Mesendoderm (in vitro differentiated cells): Measurements from ENCODE around the gene PHC3.

Experiments used
- DNase-seq: peaks from one replicate; pipeline ENCODE4 v3.0.0; 2013
- H2AK5ac ChIP-seq: 2 replicates; pipeline ENCODE4 v1.6.1; 2013; ENCODE audit warnings: low read length, inconsistent platforms
- H2BK120ac ChIP-seq: 2 replicates; pipeline ENCODE4 v1.6.1; 2013; ENCODE audit warnings: low read depth, mild to moderate bottlenecking, low read length, moderate library complexity, mixed read lengths
- H2BK15ac ChIP-seq: replicated peaks from 2 replicates; pipeline ENCODE4 v1.6.1; 2013; ENCODE audit warnings: low read depth, mild to moderate bottlenecking, moderate library complexity
- H2BK5ac ChIP-seq: 2 replicates; pipeline ENCODE4 v1.6.1; 2013; ENCODE audit warnings: low read length, inconsistent platforms
- H3K18ac ChIP-seq: 2 replicates; pipeline ENCODE4 v1.6.1; 2013; ENCODE audit warnings: mild to moderate bottlenecking, low read length, mixed read lengths
- H3K23ac ChIP-seq: one replicate; pipeline ENCODE4 v1.6.1; 2013; ENCODE audit warnings: low read length
- H3K27ac ChIP-seq: 2 replicates; pipeline ENCODE4 v1.5.1; 2013; ENCODE audit warnings: low read depth, mild to moderate bottlenecking, inconsistent platforms, low read length, moderate library complexity
- H3K27me3 ChIP-seq: 2 replicates; pipeline ENCODE4 v1.6.1; 2013; ENCODE audit warnings: low read length, control low read depth, mild to moderate bottlenecking, inconsistent platforms; ENCODE audit not compliant: insufficient read depth, poor library complexity
- H3K36me3 ChIP-seq: 2 replicates; pipeline ENCODE4 v1.6.1; 2013; ENCODE audit warnings: low read length, inconsistent platforms; ENCODE audit not compliant: control insufficient read depth, insufficient read depth
- H3K4ac ChIP-seq: one replicate; pipeline ENCODE4 v1.6.1; 2013; ENCODE audit warnings: low read depth, mild to moderate bottlenecking, low read length, moderate library complexity
- H3K4me1 ChIP-seq: 2 replicates; pipeline ENCODE4 v1.6.1; 2013; ENCODE audit warnings: low read depth, low read length, inconsistent platforms; ENCODE audit not compliant: control insufficient read depth
- H3K4me2 ChIP-seq: 2 replicates; pipeline ENCODE4 v1.6.1; 2013; ENCODE audit warnings: low read length
- H3K4me3 ChIP-seq: 2 replicates; pipeline ENCODE4 v1.5.1; 2013; ENCODE audit warnings: mild to moderate bottlenecking, low read length
- H3K56ac ChIP-seq: one replicate; pipeline ENCODE4 v1.6.1; 2013; ENCODE audit warnings: low read length
- H3K79me1 ChIP-seq: 2 replicates; pipeline ENCODE4 v1.6.1; 2013; ENCODE audit warnings: low read length, inconsistent platforms
- H3K79me2 ChIP-seq: 2 replicates; pipeline ENCODE4 v1.6.1; 2013; ENCODE audit warnings: mild to moderate bottlenecking, low read length; ENCODE audit not compliant: control insufficient read depth, insufficient read depth
- H3K9ac ChIP-seq: 2 replicates; pipeline ENCODE4 v1.6.1; 2013; ENCODE audit warnings: low read length, inconsistent platforms
- H4K5ac ChIP-seq: one replicate; pipeline ENCODE4 v1.6.1; 2013; ENCODE audit warnings: low read length
- H4K8ac ChIP-seq: one replicate; pipeline ENCODE4 v1.6.1; 2013; ENCODE audit warnings: low read depth, mild to moderate bottlenecking, control low read depth, low read length, moderate library complexity
- WGBS: extraction: QIAGEN DNeasy Blood & Tissue Kit; methylation state at CpG from one replicate; pipeline ENCODE4 v1.1.7; 2013; ENCODE audit warnings: low lambda C conversion rate, missing lambda C conversion rate; ENCODE audit not compliant: insufficient coverage; ENCODE audit errors: extremely low coverage; 5-methylcytosine and 5-hydroxymethylcytosine counted together

The PHC3 gene

DNA sequence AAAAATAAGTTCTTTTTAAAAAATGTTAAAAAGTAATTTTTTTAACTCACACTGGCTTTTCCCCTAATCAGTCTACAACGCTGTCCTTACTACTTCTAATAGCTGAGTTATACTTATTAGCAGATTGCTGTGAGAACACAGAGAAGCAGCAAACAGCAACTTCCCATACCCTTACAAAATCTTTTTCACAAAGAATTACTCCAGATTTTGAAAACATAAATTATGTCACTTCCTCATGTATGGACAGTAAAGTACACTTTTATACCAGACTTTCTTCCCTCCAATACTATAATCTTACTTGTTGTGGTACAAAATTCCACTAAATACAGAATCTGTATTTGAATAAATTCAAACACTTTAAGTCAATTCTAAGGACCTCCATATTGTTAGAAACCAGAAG, 2.1 kb downstream of the PHC3 start:
- Histone ChIP-seq H2BK5ac (no peak overlapping the region), H3K27ac (no peak overlapping the region), H3K23ac (no peak overlapping the region), H4K5ac (no peak overlapping the region), H3K18ac (no peak overlapping the region), H3K79me2 (peaks cover 12% of the 10 kb centered on the region), H3K56ac (no peak overlapping the region), H2BK120ac (no peak overlapping the region), H3K4me1 (peaks cover 4% of the 10 kb centered on the region), H4K8ac (no peak overlapping the region), H3K4me3 (no peak overlapping the region), H3K27me3 (no peaks in the 10 kb centered on the region), H3K9ac (no peak overlapping the region), H3K36me3 (no peaks in the 10 kb centered on the region), H3K79me1 (peaks cover 4% of the 10 kb centered on the region), H2BK15ac (no peak overlapping the region), H3K4me2 (no peak overlapping the region), H3K4ac (no peak overlapping the region), H2AK5ac (no peak overlapping the region)
- WGBS, result no CpG with 5 or more reads among the region's 1 CpG
- DNase-seq, result no peak

- no peak overlapping the region for H2AK5ac ChIP-seq
- H3K56ac ChIP-seq, result no peak overlapping the region
- H3K23ac ChIP-seq, result no peak overlapping the region
- H3K79me1 ChIP-seq, result peaks cover 4% of the 10 kb centered on the region
- H3K36me3 ChIP-seq, result no peaks in the 10 kb centered on the region
- H3K18ac ChIP-seq, result no peak overlapping the region
- no peak overlapping the region for H3K27ac ChIP-seq
- no peak overlapping the region for H3K4me2 ChIP-seq
- H3K4me1 ChIP-seq, result peaks cover 4% of the 10 kb centered on the region
- H3K79me2 ChIP-seq, result peaks cover 12% of the 10 kb centered on the region
- no peaks in the 10 kb centered on the region for H3K27me3 ChIP-seq
- H4K8ac ChIP-seq, result no peak overlapping the region
- no peak overlapping the region for H3K4me3 ChIP-seq
- H3K4ac ChIP-seq, result no peak overlapping the region
- H2BK15ac ChIP-seq, result no peak overlapping the region
- H2BK5ac ChIP-seq, result no peak overlapping the region
- DNase-seq, result no peak
- no peak overlapping the region for H4K5ac ChIP-seq
- no peak overlapping the region for H3K9ac ChIP-seq
- WGBS, result no CpG with 5 or more reads among the region's 3 CpGs
- H2BK120ac ChIP-seq, result no peak overlapping the region
These were observed 2.9 kb downstream of the PHC3 start for GRCh38 chr3:170178651-170179050.

- Histone ChIP-seq H2AK5ac (no peak overlapping the region), H3K4ac (no peak overlapping the region), H3K23ac (no peak overlapping the region), H2BK5ac (no peak overlapping the region), H3K56ac (no peak overlapping the region), H3K4me1 (no peaks in the 10 kb centered on the region), H3K4me3 (no peak overlapping the region), H3K36me3 (no peaks in the 10 kb centered on the region), H2BK120ac (no peak overlapping the region), H3K79me2 (no peaks in the 10 kb centered on the region), H3K4me2 (no peak overlapping the region), H3K79me1 (no peaks in the 10 kb centered on the region), H3K18ac (no peak overlapping the region), H4K5ac (no peak overlapping the region), H3K9ac (no peak overlapping the region), H4K8ac (no peak overlapping the region), H3K27me3 (no peaks in the 10 kb centered on the region), H2BK15ac (no peak overlapping the region), H3K27ac (no peak overlapping the region)
- WGBS, result no CpG with 5 or more reads among the region's 1 CpG
- DNase-seq, result no peak
These were observed 10.0 kb downstream of the PHC3 start for GRCh38 chr3:170171563-170171962.

DNA sequence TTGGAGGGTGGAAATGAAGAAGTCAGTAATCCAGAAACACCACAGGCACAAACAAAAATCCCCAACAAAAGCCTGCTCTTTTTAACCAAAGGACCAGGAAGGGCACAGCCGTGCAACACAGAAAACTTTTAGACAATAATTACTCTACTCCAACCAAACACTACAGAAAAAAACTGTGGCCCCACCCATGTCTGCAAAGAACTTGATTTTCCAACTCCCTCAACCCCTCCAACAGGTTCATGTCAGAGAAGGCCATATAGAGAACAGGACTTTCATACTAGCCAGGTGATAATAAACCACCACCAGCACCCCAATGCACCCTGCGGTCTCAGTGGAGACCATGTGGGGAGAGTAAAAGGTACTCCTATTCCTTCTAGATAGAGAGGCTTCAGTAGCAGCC, 16.8 kb downstream of the PHC3 start:
- no peak overlapping the region for H2BK5ac ChIP-seq
- peaks cover 6% of the 10 kb centered on the region for H3K79me1 ChIP-seq
- H3K4me3 ChIP-seq, result no peak overlapping the region
- H2AK5ac ChIP-seq, result no peak overlapping the region
- H3K9ac ChIP-seq, result no peak overlapping the region
- H4K8ac ChIP-seq, result no peak overlapping the region
- no peaks in the 10 kb centered on the region for H3K4me1 ChIP-seq
- H3K4ac ChIP-seq, result no peak overlapping the region
- DNase-seq, result no peak
- no peak overlapping the region for H2BK15ac ChIP-seq
- H3K56ac ChIP-seq, result no peak overlapping the region
- H3K36me3 ChIP-seq, result no peaks in the 10 kb centered on the region
- H3K23ac ChIP-seq, result no peak overlapping the region
- H2BK120ac ChIP-seq, result no peak overlapping the region
- WGBS, result no CpG with 5 or more reads among the region's 2 CpGs
- H3K79me2 ChIP-seq, result peaks cover 9% of the 10 kb centered on the region
- no peak overlapping the region for H3K4me2 ChIP-seq
- H3K18ac ChIP-seq, result no peak overlapping the region
- H3K27me3 ChIP-seq, result no peaks in the 10 kb centered on the region
- no peak overlapping the region for H4K5ac ChIP-seq
- no peak overlapping the region for H3K27ac ChIP-seq

GRCh38 chr3:170163956-170164645, 17.4 kb downstream of the PHC3 start:
- WGBS, result no CpG with 5 or more reads among the region's 4 CpGs
- Histone ChIP-seq H3K27me3 (no peaks in the 10 kb centered on the region), H3K36me3 (no peaks in the 10 kb centered on the region), H3K56ac (no peak overlapping the region), H3K79me2 (peaks cover 9% of the 10 kb centered on the region), H2BK120ac (no peak overlapping the region), H2AK5ac (no peak overlapping the region), H4K8ac (no peak overlapping the region), H3K4me1 (no peaks in the 10 kb centered on the region), H3K23ac (no peak overlapping the region), H3K4me3 (no peak overlapping the region), H3K4ac (no peak overlapping the region), H3K79me1 (peaks cover 6% of the 10 kb centered on the region), H3K4me2 (no peak overlapping the region), H2BK15ac (no peak overlapping the region), H4K5ac (no peak overlapping the region), H3K27ac (no peak overlapping the region), H3K18ac (no peak overlapping the region), H2BK5ac (no peak overlapping the region), H3K9ac (no peak overlapping the region)
- no peak for DNase-seq

- H3K27me3 ChIP-seq, result no peaks in the 10 kb centered on the region
- H4K8ac ChIP-seq, result no peak overlapping the region
- H3K79me1 ChIP-seq, result peaks cover 6% of the 10 kb centered on the region
- H3K18ac ChIP-seq, result no peak overlapping the region
- no peak overlapping the region for H2BK120ac ChIP-seq
- no peak overlapping the region for H2AK5ac ChIP-seq
- no peak overlapping the region for H3K4me2 ChIP-seq
- no peak overlapping the region for H2BK15ac ChIP-seq
- no peak overlapping the region for H3K27ac ChIP-seq
- no peaks in the 10 kb centered on the region for H3K4me1 ChIP-seq
- H3K79me2 ChIP-seq, result peaks cover 9% of the 10 kb centered on the region
- H3K56ac ChIP-seq, result no peak overlapping the region
- H3K4ac ChIP-seq, result no peak overlapping the region
- no peak overlapping the region for H2BK5ac ChIP-seq
- no peak overlapping the region for H3K4me3 ChIP-seq
- H3K9ac ChIP-seq, result no peak overlapping the region
- no peaks in the 10 kb centered on the region for H3K36me3 ChIP-seq
- no peak for DNase-seq
- no peak overlapping the region for H4K5ac ChIP-seq
- H3K23ac ChIP-seq, result no peak overlapping the region
These were observed 18.9 kb downstream of the PHC3 start for GRCh38 chr3:170162630-170163029.
